Kidney epithelial cell (primary cell): ENCODE measurements around the gene PLCB1. TPM values are rescaled to one million over a fixed set of nuclear protein-coding genes. Genes with fewer than 3 reads are reported as not detected.

Experiments
- DNase-seq: peaks from one replicate; pipeline ENCODE4 v3.0.0-alpha.2; 2010; ENCODE audit warnings: low read depth
- H3K27me3 ChIP-seq: 2 replicates; pipeline ENCODE4 v1.6.0; 2011; ENCODE audit warnings: low read length; ENCODE audit not compliant: control insufficient read depth, insufficient read depth
- H3K36me3 ChIP-seq: 2 replicates; pipeline ENCODE4 v1.5.1; 2011; ENCODE audit warnings: low read length; ENCODE audit not compliant: control insufficient read depth, insufficient read depth
- H3K4me3 ChIP-seq: 2 replicates; pipeline ENCODE4 v1.5.1; 2011; ENCODE audit warnings: low read depth, mild to moderate bottlenecking, control low read depth, low read length
- total RNA-seq: library from RNA; depleted of rRNA; stranded (reverse); fragments of >200 nt; gene quantifications from 2 replicates; pipeline ENCODE4 v1.2.3, GENCODE V29; 2015
- TF ChIP-seq, protein P1 (sequence below): IDR thresholded peaks from 2 replicates; pipeline ENCODE4 v1.5.1; 2011; ENCODE audit warnings: mild to moderate bottlenecking, moderate library complexity, low read length, control low read depth, inconsistent platforms; ENCODE audit not compliant: insufficient read depth, poor library complexity, severe bottlenecking

PLCB1 gene
- total RNA-seq, 1 donor from 2014 or later = 5.1 TPM

DNA sequence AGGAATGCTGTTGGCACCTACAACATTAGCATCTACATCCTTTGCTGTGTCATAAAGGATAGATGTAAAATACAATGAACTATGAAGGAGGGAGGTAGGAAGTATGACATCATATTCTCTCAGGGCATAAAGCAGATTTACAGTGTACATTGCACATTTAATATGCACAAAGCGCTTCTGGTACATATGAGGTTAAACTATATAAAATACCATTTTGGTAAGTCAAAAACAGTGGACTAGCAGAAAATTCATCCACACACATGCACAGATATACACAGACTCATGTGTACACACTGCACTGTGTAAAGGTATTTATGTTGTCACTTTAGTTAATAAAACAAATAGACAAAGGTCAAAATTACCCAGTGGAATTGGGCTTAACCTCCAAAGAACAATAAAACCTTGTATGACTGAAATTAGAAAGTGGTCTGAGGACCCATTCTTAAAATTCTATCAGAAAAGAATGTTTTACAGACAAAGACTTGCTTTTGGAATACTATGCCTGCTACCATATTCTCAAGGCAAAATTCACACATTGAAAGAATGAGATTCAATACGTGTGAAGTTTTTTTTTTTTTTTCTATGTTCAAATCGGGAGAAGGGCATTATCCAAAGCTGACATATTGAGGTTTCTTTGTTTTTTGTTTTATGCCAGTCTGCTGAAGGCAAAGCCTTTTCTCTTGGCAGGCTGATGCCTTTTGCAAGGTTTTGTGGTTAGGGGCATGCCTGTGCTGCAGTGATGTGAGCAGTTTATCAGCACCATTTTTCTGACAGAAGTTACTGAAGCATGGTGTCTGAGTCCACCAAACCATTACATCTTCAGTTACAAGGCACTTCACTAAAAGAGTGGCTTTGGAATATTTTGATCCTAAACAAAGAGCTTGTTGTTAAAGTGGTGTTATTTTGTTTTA is 199.0 kb downstream of the PLCB1 start:
- TF ChIP-seq, protein P1, sequence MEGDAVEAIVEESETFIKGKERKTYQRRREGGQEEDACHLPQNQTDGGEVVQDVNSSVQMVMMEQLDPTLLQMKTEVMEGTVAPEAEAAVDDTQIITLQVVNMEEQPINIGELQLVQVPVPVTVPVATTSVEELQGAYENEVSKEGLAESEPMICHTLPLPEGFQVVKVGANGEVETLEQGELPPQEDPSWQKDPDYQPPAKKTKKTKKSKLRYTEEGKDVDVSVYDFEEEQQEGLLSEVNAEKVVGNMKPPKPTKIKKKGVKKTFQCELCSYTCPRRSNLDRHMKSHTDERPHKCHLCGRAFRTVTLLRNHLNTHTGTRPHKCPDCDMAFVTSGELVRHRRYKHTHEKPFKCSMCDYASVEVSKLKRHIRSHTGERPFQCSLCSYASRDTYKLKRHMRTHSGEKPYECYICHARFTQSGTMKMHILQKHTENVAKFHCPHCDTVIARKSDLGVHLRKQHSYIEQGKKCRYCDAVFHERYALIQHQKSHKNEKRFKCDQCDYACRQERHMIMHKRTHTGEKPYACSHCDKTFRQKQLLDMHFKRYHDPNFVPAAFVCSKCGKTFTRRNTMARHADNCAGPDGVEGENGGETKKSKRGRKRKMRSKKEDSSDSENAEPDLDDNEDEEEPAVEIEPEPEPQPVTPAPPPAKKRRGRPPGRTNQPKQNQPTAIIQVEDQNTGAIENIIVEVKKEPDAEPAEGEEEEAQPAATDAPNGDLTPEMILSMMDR = no peak
- DNase-seq = peak; percentile 72

DNA sequence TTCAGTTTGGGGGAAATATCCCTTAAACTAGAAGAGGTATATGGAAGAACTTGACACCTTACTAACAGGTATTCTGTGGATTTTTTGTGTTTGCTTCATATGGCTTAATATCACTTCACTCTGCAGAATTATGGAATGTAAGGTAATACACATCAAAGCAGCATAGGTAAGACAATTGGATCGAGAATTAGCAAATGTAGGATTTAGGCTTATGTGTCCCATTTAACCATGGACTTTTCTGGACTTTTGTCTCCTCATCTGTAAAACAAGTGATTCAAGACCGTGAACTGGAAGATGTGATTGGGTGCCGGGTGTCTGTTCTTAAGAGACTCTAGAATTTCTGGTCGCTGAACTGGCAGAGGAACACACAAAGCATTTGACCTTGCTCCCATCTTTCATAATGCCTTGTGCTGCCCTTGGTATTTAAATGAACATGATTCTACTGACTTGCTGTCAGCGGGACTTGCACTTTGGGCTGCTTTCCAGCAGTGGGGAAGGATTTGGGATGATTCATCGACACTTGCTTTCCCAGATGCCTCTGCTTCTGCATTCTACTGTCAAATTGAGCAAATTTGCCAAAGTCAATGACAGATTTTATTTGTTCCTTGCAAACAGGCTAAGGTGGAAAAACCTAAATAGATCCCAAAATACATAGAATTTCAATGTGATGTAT is 199.8 kb downstream of the PLCB1 start:
- TF ChIP-seq, protein P1 = no peak
- Histone ChIP-seq H3K4me3 (no peak overlapping the region), H3K36me3 (no peaks in the 10 kb centered on the region), H3K27me3 (no peaks in the 10 kb centered on the region)
- no peak for DNase-seq

More for the DNA sequence above, 199.0 kb downstream of the PLCB1 start:
- Histone ChIP-seq H3K36me3 (no peaks in the 10 kb centered on the region), H3K27me3 (no peaks in the 10 kb centered on the region), H3K4me3 (no peak overlapping the region)

DNA sequence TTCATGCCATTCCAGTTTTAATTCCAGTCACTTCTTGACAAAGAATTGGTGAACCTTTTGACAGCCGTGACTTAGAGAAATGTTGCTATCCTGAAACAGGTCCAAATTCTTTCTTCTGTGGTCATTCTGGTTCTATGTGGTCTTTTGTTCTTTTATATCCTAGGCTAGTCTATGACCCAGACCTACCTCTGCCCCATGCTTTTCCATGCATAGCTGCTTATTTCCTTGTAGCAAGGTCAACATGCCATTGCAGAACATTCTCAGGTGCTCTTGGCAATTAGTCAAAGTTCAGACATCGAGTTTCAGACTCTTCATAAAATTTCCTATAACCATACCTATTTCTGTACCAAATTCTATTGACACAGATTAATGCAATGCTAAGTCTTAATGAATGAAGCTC is 202.6 kb downstream of the PLCB1 start:
- no peak for DNase-seq
- no peak overlapping the region for H3K4me3 ChIP-seq
- no peaks in the 10 kb centered on the region for H3K36me3 ChIP-seq
- H3K27me3 ChIP-seq = no peaks in the 10 kb centered on the region
- TF ChIP-seq, protein P1 = no peak

DNA sequence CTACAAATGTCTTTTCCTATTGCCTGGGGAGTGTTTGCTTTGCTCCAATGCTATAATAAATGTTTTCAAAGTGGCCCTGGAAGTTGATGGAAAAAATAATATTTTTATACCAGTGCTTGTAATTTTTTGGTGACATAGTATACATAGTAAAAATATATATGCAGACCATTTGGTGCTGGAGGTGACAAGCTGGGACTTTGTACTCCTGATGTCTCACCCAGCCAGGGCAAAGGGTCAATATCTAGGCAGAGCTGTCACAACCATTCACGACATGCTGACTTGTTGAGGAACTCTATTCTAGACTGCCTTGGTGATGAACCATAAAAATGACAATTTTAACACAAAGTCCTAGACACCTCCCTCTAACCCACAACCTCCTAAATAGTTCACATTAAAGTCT is 203.0 kb downstream of the PLCB1 start:
- no peak for DNase-seq
- H3K27me3 ChIP-seq = no peaks in the 10 kb centered on the region
- no peaks in the 10 kb centered on the region for H3K36me3 ChIP-seq
- H3K4me3 ChIP-seq = no peak overlapping the region
- TF ChIP-seq, protein P1 = no peak

DNA sequence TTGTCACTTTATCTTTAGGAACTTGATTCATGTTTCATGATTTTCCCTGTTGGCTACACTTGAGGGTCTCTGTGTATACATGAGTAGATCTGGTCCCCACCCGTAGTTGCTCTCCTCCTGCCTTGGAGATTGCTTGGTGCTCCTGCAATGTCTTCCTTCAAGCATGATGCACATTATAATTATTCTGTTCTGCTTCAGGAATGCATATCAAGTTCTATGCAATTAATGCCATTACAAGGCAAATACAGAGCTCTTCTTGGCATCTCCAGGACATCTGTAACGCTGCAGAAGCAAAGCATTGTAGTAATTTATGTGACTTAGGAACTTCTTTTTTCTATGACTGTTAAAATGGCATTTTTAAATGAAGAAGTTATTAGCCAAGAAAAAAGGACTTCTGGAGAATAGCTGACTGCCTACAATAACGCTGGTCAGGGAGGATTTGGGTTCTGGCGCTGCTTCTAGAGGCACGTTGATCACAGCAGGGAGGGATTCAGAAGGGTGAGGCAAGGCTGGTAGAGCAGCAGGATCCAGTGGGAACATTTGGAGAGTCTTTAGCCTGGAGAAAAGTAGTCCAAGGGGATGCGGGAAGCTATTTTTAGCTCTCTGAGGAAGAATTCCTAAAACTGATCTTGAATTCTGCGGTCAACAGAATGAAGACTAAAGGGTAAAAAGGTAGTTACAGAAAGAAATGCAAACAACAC is 203.6 kb downstream of the PLCB1 start:
- Histone ChIP-seq H3K36me3 (no peaks in the 10 kb centered on the region), H3K27me3 (no peaks in the 10 kb centered on the region), H3K4me3 (no peak overlapping the region)
- no peak for DNase-seq
- TF ChIP-seq, protein P1 = no peak
